NCI-H748 (cell line): ENCODE measurements around the gene UNC5A.
A peak's percentile ranks its signal among the peaks of the same experiment; 100 is the strongest.

Experiments used
- DNase-seq: peaks from one replicate; lab custom pipeline; 2025; ENCODE audit not compliant: unreplicated experiment; lab: John Stamatoyannopoulos, UW

Gene UNC5A

GRCh38 chr5:176844281-176844680 is 33.9 kb downstream of the UNC5A start:
- DNase-seq, result no peak

- peak; percentile 18 for DNase-seq
Measured at GRCh38 chr5:176844706-176845391, 34.5 kb downstream of the UNC5A start.

GRCh38 chr5:176845392-176845713 is 35.0 kb downstream of the UNC5A start:
- DNase-seq, result no peak

DNA sequence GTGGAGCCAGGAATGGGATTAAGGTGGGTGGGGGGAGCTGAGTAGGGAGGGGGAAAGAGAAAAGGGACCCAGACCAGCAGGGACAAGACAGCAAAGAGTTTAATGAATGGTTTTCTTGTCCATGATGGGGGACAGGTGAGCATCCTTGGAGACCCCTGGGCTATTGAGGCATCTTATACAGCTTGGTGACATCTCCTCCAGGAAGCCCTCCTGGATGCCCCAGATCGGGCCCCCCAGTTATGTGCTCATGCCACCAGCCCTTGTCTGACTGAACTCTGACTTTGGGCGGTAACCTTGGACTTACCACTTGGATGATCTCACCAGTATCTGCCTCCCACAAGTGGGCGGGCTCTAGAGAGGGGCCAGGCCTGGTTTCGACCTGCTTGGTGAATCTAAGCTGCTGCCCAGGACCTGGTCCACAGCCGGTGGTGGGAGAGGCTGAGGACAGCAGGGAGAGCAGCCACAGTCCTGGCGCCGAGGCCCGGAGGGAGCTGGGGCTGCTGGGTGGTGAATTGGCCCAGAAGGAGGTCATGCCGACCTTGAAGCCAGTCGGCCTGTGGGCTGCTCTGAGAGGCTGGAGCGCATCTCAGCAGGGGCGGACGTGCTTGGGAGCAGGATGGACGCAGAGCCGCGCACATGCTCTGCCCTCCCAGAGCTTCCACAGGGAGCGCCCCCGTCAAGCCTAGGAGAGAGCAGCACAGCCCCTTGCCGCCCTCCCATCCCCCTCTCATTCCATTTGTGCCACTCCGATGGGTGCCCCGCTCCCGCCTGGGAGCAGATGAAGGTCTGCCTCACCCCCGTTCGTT is 36.2 kb downstream of the UNC5A start:
- no peak for DNase-seq

- DNase-seq, result no peak
Measured at GRCh38 chr5:176847148-176847547, 36.8 kb downstream of the UNC5A start.

- DNase-seq, result peak; percentile 54
Measured at GRCh38 chr5:176847726-176848290, 37.4 kb downstream of the UNC5A start.

- DNase-seq, result no peak
Measured at GRCh38 chr5:176848651-176849050, 38.3 kb downstream of the UNC5A start.

- no peak for DNase-seq
Measured at GRCh38 chr5:176849611-176850227, 39.4 kb downstream of the UNC5A start.

- DNase-seq, result no peak
Measured at GRCh38 chr5:176850371-176851245, 40.2 kb downstream of the UNC5A start.

- no peak for DNase-seq
Measured at GRCh38 chr5:176851380-176851779, 41.0 kb downstream of the UNC5A start.

- peak; percentile 30 for DNase-seq
Measured at GRCh38 chr5:176851871-176852658, 41.7 kb downstream of the UNC5A start.

GRCh38 chr5:176853151-176853778 is 42.9 kb downstream of the UNC5A start:
- no peak for DNase-seq

DNA sequence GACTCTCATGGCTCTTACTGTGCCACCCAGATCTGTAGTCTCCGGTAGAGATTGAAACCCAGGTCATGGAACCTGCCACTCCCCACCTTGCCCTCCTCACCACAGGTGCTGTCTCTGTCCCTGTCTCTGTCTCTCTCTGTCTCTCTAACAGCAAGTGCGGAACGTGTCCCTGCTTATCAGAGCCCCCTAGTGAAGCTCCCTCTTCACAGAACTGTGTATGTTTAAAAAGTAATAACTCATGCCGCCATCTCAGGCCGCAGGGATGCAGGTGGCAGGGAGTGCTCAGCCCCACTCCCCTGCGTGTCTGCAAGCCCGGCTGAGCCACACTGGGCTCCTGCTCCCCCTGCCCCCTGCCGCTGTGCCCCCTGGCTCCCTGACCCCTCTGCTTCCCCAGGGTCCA is 43.8 kb downstream of the UNC5A start:
- DNase-seq, result no peak

DNA sequence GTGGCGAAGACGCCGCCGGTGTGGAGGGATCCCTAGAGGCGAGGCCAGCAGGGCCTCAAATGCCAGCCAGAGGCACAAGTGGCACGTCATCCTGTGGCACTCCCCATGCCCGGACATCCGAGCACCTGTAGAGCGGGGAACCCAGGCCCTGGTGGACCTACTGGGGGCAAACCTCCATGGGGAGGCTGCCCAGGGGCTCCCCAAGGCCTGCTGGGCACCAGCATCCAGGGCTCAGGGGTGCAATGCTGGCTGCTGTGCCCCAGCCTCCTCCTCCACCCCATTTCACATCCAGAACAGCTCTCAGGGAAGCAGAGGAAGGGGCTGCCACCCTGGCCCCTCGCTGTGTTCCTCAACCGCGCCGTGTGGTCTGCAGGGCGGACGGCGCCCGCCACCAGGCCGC is 45.2 kb downstream of the UNC5A start:
- DNase-seq, result no peak

DNA sequence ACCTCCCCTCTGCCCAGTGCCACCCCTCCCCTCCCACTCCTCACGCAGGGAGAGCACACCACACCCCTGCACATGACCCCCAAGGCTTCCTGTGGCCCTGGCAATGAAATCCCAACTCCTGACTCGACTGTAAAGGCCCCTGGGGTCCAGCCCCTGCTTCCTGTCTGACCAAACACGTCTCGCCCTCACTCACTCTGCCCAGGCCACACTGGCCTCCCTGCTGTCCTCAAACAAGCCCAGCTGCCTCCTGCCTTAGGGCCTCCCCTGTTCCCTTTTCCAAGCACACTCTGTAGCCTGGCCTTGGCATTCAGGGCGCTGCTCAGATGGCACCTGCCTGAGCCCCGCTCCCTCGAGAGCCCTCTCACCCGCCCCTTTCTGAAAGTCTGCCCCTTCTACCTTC is 46.4 kb downstream of the UNC5A start:
- DNase-seq, result no peak

- no peak for DNase-seq
Measured at GRCh38 chr5:176857216-176857893, 47.0 kb downstream of the UNC5A start.

DNA sequence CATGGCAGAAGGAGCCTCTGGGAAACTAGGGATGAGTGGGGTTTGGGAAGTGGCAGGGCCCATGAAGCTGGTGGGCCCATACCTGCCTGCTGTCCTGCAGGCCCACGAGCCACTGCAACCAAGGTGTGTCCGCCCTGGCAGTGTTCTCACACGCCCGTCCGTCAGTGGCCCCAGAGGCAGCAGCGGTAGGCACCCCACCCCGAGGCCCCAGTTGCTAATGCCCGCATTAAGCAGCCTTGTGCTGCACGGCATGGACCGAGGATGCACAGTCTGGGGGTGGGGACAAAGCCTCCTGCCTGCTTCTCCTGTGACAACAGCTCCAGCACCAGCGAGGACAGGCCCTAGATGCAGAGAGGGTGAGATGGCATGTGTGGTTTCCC is 47.5 kb downstream of the UNC5A start:
- no peak for DNase-seq

- no peak for DNase-seq
Measured at GRCh38 chr5:176859916-176860315, 49.6 kb downstream of the UNC5A start.

GRCh38 chr5:176860381-176860780 is 50.0 kb downstream of the UNC5A start:
- no peak for DNase-seq
